GM19025 (cell line): Measurements from ENCODE around the gene GPR107.
"Not testable (repeated sequence)": the region's sequence is repeated elsewhere in the genome, so short reads cannot be mapped to it uniquely, and the experiment has no call there.

Source experiments
- ATAC-seq: cut with Tn5 transposase; IDR thresholded peaks from one replicate; pipeline ENCODE4 v1.9.1; 2021; ENCODE audit warnings: mild to moderate bottlenecking, low read depth, moderate library complexity; ENCODE audit not compliant: unreplicated experiment

GPR107 gene

DNA sequence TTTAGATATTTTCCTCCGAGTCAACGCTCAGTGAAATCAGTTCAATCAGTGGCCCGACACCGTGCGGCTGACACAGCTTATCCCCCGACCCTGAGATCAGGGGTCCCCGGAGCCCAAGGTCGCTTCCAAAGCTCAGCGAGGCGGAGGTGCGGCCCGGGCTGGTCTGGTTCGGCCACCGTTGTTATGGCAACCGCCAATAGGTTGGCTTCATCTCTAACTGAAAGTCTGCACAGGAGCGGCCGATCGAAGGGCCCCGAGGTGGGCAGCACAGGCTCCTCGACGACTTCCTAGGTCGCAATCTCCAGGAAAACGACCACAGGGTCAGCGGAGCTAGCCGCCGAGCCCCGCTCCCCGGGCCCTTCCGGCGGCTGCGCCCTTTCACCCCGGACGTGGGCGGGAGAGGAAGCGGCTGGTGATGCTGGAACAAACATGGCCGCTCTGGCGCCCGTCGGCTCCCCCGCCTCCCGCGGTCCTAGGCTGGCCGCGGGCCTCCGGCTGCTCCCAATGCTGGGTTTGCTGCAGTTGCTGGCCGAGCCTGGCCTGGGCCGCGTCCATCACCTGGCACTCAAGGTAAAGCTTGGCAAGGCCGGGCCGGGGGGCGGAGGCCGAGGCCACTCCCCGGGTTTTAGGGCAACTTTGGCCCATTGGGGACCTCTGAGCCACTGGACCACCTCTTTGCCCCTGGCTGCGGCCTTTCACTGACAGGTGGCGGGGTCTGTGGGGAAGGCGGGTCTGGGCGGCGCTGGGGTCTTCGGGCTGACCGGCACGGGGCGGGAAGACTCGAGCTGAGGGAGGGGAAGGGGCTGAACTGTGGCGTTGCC lies at the start of gene GPR107:
GPR107 (plus strand) TSS at position 403 of the 821 bp plus-strand sequence; CDS start at position 430, 27 bp downstream.
- peak; percentile 79 for ATAC-seq

DNA sequence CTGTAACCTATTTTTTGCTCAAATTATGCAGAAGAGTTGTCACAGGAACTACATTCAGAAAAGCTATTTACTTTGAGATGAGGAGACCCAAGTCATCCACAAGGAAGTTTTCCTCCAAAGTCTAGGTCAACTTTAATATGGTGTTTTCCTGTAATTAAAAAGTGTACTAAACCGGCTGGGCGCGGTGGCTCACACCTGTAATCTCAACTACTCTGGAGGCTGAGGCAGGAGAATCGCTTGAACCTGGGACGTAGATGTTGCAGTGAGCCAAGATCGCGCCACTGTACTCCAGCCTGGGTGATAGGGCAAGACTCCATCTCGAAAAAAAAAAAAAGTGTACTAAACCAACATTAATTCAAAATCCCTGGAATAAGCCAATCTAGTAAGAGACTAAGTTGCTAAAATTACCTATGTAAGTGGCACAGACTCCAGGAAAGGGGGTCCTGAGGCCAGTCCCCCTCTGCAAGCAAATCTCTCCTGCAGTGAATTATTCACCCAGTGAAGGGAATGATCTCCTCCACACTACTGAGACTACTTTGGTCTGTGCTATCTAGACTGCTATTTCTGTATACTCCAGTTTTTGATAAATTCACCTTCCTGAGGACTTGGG lies 49.7 kb upstream of the GPR107 start:
- no peak for ATAC-seq

DNA sequence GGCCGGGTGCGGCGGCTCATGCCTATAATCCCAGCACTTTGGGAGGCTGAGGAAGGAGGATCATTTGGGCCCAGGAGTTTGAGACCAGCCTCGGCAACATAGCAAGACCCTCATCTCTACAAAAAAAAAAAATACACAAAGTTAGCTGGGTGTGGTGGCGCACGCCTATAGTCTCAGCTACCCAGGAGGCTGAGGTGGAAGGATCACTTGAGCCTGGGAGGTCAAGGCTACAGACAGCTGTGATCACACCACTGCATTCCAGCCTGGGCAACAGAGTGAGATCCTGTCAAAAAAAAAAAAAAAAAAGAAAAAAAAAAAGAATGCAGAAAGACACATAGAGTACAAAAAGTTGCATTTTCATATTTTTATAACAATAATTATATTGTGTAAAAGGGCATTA lies 46.8 kb upstream of the GPR107 start:
- not testable (repeated sequence) for ATAC-seq

DNA sequence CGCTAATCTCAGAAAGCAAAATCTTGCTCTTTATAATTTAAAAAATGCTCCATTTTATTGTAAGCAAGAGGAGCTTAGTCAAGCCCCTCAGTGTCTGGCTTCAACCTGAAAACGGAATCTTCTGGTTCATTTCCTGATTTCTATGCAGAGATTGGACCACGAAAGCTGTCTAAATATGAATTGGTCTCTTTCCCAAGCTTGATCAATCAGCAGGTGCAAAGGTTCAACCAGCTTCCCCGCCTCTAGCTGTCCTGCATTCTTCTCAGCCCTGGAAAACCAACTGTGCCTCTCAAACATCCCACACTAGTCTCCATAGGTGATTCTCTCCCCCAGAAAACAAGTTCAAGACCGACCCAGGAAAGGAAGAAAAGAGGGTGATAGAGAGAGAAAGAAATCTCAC lies 45.2 kb upstream of the GPR107 start:
- ATAC-seq: no peak

DNA sequence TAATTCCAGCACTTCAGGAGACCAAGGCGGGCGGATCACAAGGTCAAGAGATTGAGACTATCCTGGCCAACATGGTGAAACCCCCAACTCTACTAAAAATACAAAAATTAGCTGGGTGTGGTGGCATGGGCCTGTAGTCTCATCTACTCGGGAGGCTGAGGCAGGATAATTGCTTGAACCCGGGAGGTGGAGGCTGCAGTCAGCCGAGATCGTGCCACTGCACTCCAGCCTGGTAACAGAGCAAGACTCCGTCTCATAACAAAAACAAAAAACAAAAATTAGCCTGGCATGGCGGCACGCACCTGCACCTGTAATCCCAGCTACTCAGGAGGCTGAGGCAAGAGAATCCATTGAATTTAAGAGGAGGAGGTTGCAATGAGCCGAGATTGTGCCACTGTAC lies 44.2 kb upstream of the GPR107 start:
- ATAC-seq: not testable (repeated sequence)

DNA sequence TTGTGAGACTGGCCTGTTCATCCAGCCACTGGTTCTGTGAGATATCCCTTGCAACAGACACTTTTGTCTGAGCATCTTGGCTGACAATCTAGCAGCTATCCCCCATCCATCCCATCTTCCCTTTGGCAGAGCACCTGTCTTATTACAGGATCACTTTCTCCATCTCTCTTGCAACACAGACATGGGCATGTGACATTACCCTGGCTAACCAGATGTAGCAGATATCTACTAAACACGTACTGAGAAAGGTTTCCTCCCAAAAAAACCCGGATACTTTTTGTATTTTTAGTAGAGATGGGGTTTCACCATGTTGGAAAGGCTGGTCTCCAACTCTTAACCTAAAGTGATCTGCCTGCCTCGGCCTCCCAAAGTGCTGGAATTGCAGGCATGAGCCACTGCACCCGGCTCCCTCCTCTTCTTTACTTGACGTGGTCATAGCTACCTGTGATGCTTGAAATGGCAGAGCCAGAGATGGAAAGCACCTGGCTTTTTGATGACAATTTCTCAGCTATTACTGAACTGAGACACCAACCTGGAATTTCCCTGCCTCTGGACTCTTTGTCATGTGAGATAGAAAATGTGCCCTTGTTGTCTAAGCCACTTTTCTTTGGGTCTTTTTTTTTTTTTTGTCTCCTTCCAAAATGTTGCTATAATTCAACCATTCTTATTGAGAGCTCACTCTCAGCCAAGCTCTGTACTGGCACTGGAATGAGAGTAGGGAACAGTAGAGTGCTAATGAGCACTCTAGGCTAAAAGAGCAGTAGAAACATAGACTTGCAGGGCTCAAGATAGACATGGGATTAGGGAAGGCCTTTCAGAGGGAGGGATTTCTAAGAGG lies 43.3 kb upstream of the GPR107 start:
- ATAC-seq: no peak

DNA sequence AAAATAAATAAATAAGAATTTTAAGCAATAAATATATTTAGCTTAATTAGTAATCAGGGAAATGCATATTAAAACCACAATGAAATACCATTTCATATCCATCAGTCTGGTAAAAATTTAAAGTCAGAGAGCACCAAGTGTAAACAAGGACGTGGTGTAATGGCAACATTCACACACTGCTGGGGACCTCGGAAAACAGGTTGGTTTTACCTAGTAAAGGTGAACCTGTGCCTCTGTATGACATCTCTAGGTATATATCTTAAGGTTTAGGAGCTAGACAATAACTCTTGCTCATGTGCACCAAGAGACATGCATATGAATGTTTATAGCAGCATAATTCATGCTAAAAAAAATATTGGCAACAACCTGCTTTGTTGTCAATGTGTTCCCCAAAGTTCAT lies 40.4 kb upstream of the GPR107 start:
- ATAC-seq: no peak

DNA sequence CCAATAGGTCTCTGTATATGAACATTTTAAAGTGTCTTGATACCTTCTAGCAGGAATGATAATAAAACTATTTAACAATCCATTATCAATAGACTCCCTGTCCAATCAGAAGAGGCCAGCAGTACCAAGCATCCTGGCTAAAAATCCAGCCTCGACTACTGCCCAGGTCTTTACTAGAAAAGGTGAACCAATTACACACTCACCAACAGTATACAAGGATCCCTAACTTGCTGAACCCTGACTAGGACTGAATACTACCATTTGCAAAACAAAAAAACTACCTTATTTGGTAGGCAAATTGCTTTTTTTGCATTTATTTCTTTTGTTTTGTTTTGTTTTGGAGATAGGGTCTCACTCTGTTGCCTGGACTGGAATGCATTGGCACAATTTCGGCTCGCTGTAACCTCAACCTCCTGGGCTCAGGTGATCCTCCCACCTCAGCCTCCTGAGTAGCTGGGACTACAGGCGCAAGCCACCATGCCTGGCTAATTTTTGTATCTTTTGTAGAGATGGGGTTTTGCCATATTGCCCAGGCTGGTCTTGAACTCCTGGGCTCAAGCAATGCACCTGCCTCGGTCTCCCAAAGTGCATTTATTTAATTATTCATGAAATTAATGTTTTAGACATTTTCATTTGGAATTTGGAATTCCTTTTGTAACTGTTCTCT lies 38.2 kb upstream of the GPR107 start:
- no peak for ATAC-seq

DNA sequence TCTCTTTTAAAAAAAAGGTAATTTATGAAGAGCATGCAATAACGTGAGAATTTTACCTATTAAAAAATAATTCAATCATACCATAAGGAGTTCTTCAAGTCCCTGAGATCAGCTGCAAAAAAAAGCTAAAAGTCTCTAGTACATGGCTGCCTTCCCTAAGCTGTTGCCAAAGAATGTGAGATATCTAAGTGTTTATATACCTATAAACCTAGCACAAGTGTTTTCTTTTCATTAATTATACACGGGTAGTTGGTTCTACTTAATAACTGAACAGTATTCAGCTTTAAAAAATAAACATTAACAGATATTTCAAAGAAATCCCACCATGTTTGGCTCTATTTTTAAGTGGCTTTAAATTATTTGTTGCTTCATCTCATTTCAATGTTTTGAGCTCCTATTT lies 36.6 kb upstream of the GPR107 start:
- no peak for ATAC-seq

DNA sequence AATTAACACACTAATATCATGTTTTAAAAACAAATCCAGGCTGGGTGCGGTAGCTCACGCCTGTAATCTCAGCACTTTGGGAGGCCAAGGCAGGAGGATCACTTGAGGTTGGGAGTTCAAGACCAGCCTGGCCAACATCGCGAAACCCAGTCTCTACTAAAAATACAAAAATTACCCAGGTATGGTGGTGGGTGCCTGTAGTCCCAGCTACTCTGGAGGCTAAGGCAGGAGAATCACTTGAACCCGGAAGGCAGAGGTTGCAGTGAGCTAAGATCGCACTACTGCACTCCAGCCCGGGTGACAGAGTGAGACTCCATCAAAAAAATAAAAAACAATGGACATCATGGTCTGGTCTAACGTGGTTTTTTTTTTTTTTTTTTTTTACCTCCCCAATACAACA lies 36.2 kb upstream of the GPR107 start:
- not testable (repeated sequence) for ATAC-seq

DNA sequence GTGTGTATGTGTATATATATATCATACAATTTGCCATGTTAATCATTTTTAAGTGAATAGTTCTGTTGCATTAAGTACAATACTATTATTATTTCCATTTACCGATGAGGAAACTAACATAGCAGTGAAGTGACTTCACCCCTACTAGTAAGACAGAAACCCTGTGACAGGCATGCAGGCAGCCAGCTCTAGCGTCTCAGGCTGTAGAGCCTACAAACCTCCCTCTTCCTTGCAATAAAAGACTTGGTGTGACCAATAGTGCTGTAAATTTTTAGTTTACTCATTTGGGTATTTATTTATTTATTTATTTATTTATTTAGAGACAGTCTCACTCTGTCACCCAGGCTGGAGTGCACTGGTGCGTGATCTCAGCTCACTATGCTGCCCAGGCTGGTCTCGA lies 35.4 kb upstream of the GPR107 start:
- no peak for ATAC-seq

DNA sequence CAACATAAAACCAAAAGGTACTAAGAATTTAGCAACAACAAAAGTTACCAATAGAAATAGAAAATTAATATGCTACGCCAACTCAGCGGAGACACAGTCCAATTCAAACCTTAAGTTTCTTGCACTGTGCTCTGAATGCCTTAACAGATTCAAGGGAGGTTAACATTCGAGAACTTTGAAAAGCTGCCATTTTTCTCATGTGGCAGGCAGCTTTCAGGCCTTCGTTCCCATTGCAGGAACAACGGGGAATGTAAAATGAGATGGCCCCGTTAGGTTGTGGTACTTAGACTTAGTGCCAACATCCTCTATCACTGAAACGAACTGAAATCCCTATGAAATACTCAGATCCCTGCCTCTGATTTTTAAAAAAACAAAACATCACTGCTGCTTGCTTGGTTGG lies 33.1 kb upstream of the GPR107 start:
- no peak for ATAC-seq

DNA sequence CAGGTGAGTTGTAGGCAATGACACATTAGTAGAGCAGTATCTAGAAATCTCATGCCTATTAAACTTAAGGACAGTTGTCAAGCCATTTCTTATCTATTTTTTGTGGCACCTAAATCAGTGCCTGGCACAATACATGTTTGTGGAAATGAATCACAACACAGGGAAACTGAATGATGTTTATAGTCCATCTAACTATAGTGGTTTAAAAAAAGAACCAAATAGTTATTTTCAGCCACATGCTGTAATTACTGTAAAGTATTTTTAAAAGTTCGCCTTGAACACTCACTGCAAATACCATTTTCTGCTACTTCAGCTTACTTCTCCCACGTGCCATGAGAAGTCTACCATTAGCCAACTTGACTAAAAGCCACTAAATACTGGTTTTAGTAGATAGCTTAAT lies 32.6 kb upstream of the GPR107 start:
- no peak for ATAC-seq

DNA sequence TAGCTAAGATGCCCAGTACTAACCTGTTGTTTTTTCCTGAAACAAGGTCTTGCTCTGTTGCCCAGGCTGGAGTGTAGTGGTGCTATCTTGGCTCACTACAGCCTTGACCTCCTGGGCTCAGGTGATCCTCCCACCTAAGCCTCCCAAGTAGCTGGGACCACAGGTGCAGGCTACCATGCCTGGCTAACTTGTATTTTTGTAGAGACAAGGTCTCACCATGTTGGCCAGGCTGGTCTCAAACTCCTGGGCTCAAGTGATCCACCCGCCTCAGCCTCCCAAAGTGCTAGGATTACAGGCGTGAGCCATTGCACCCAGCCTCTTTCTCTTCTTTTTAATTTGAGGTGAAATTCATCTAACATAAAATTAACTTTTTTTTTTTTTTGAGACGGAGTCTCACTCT lies 31.9 kb upstream of the GPR107 start:
- ATAC-seq: not testable (repeated sequence)

DNA sequence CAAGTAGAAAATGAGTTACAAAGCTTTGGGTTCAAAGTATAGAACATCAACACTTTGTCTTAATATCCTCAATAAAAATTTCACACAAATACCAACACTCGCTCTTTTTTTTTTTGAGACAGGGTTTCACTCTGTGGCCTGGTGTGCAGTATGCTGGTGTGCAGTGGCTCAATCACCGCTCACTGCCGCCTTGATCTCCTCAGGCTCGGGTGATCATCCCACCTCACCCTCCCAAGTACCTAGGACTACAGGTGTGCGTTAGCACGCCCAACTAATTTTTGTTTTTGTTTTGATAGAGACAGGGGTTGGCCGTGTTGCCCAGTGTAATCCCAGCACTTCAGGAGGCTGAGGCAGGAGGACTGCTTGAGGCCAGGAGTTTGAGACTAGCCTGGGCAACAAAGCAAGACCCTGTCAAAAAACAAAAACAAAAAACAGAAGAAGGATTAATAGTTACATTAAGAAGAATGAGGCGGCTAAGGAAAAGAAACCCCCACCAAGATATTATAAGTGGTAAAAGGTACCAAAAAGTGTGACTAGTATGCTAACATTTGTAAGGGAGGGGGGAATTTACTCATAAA lies 31.1 kb upstream of the GPR107 start:
- ATAC-seq: no peak

DNA sequence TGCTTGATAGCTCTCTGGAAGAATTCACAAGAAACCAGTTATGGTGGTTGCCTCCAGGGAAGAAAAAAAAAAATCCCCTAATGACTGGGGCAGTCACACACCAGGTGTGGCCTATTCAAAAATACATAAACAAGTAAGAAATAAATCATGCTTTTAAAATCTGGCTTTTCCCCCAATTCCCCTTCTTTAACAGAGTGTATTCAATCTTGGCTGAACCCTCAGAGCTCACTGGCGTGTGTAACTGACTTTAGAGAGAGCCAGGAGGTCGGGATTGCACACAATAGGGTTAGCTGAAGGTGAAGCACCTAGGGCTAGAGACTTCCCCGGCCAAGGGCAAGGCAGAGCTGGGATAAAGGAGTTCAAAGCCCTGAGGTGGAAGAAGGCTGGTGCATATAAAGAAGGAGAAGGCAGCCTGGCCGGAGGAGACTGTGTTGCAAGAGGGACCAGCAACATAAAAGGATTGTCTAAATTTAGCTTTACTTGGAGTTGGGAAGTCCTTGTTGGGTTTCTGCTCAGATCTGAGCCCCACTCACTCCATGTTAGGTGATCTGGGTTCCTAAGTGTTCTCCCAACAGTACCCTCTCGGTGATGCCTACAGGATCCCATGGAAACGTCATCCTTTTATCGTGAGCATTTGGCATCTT lies 30.4 kb upstream of the GPR107 start:
- peak; percentile 57 for ATAC-seq

DNA sequence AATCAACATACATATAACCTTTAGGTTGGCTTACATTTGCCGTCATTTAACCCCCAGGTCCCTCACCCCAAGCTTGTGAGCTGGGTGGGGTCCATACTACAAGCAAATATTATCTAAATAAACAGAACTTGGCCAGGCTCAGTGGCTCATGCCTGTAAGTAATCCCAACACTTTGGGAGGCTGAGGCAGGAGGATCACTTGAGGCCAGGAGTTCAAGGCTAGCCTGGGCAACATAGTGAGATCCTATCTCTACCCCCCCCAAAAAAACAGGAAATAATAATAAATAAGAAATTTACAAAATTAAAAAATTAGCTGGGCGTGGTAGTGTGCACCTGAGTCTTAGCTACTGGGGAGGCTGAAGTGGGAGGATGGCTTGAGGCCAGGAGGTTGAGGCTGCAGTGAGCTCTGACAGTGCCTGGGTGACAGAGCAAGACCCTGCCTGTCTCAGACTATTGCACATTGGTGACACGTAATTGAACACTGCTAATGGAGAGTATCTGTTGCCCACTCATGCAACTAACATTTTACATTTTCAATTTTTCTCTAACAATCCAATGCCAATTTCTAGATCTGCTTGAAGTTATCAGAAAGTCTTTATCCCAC lies 29.6 kb upstream of the GPR107 start:
- ATAC-seq: no peak

DNA sequence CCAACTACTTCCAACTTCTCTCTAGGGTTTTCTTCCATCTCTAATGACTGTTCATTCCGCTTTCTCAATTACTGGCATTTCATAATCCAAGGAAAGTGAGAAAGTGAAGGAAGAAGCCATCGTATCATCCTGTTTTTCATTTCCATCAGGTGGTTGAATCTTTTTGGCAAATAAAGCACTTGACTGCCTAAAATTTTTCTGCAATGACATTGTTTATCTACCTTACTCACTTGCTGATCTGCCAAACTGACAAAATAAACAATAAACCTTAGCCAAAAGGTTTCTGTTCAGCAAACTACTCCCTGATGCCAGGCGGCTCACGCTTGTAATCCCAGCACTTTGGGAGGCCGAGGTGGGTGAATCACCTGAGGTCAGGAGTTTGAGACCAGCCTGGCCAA lies 29.1 kb upstream of the GPR107 start:
- ATAC-seq: no peak

DNA sequence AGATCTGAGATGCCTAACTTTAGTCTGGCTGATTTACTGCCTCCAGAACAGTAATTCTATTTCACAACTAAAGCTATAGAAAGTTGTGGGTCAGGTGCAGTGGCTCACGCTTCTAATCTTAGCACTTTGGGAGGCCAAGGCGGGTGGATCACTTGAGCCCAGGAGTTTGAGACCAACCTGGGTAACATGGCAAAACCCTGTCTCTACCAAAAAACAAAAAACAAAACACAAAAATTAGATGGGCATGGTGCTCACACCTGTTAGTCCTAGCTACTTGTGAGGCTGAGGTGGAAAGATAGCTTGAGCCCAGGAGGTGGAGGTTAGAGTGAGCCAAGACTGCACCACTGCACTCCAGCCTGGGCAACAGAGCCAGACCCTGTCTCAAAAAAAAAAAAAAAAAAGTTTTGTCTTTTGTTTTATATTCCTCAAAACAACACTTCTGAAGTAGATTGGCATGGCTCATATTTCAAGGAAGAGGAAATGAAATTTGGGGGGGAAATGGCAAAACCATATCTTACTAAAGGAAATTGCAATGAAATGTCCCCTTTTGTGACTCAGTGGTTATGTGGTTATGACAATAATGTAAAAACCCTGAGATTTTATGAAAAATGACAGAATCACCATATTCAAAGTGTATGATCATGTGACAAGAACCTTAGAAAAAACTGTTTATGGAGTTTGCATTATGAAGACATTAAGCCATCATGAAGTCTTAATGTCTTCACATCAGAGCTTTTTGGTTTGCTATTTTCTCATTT lies 26.9 kb upstream of the GPR107 start:
- ATAC-seq: no peak
